Activated CD4-positive, alpha-beta memory T cell treated with anti-CD3 and anti-CD28 coated beads, Interleukin-2, amount 10 ng/mL, durations not matched to agents 7 days and 5 days (primary cell): ENCODE measurements around the gene AMDHD2. TPM values are rescaled to one million over a fixed set of nuclear protein-coding genes. Genes with fewer than 3 reads are reported as not detected.

ENCODE experiments used
- CTCF ChIA-PET: fragments of 350-600 bp; sonication (Branson Sonifier 250); formaldehyde crosslinking; loops from one replicate; lab custom pipeline; 2021; ENCODE audit warnings: antibody characterized with exemption, inconsistent platforms; lab: Charles Lee
- POLR2A ChIA-PET: fragments of 350-600 bp; sonication (Branson Sonifier 250); formaldehyde crosslinking; loops from one replicate; lab custom pipeline; 2021; ENCODE audit warnings: antibody characterized with exemption; lab: Charles Lee
- DNase-seq: peaks from one replicate; pipeline ENCODE4 v3.0.0-alpha.2; 2020
- H3K27ac Mint-ChIP-seq: one replicate; pipeline ENCODE4 v1.8.0; 2021; ENCODE audit warnings: mild to moderate bottlenecking, mixed read lengths
- H3K27me3 Mint-ChIP-seq: one replicate; pipeline ENCODE4 v1.8.0; 2021; ENCODE audit warnings: mixed read lengths
- H3K36me3 Mint-ChIP-seq: one replicate; pipeline ENCODE4 v1.8.0; 2021; ENCODE audit warnings: low read depth, mixed read lengths
- H3K4me1 Mint-ChIP-seq: one replicate; pipeline ENCODE4 v1.8.0; 2021; ENCODE audit warnings: mixed read lengths
- H3K4me3 Mint-ChIP-seq: one replicate; pipeline ENCODE4 v1.8.0; 2021; ENCODE audit warnings: mild to moderate bottlenecking, mixed read lengths
- H3K9me3 Mint-ChIP-seq: one replicate; pipeline ENCODE4 v1.8.0; 2021; ENCODE audit warnings: mixed read lengths
- total RNA-seq, 2 experiments: library from RNA; stranded (reverse); gene quantifications; one replicate each; pipeline ENCODE4 v1.2.3, GENCODE V29; 2021

The AMDHD2 gene
- total RNA-seq, 2 experiments from 2014 or later: 51.6 to 55.5 TPM

- Mint-ChIP-seq H3K36me3 (no peaks in the 10 kb centered on the region), H3K27me3 (no peaks in the 10 kb centered on the region), H3K27ac (no peak overlapping the region), H3K4me3 (no peak overlapping the region), H3K9me3 (no peaks in the 10 kb centered on the region), H3K4me1 (peaks cover 19% of the 10 kb centered on the region)
- ChIA-PET CTCF (interaction anchor here (1.6 kb wide), 1 partner anchor 11 kb away, joined by 3 read pairs; the partner anchor contains the start of gene TBC1D24), POLR2A (interaction anchor here (0.7 to 1.4 kb wide), 2 partner anchors 10 to 56 kb away, joined by 3 read pairs; partner anchors contain the start of genes CCNF and TBC1D24)
- DNase-seq: no peak
These were observed 35.2 kb upstream of the AMDHD2 start for GRCh38 chr16:2484898-2485508.

GRCh38 chr16:2485811-2486507, 34.2 kb upstream of the AMDHD2 start:
- ChIA-PET POLR2A (interaction anchor here (0.7 to 1.4 kb wide), 4 partner anchors 11 to 217 kb away, joined by 3 to 4 read pairs (median 3); partner anchors contain the start of genes CCNF and TBC1D24), CTCF (interaction anchor here (1.6 kb wide), 1 partner anchor 12 kb away, joined by 3 read pairs; the partner anchor contains the start of gene TBC1D24)

DNA sequence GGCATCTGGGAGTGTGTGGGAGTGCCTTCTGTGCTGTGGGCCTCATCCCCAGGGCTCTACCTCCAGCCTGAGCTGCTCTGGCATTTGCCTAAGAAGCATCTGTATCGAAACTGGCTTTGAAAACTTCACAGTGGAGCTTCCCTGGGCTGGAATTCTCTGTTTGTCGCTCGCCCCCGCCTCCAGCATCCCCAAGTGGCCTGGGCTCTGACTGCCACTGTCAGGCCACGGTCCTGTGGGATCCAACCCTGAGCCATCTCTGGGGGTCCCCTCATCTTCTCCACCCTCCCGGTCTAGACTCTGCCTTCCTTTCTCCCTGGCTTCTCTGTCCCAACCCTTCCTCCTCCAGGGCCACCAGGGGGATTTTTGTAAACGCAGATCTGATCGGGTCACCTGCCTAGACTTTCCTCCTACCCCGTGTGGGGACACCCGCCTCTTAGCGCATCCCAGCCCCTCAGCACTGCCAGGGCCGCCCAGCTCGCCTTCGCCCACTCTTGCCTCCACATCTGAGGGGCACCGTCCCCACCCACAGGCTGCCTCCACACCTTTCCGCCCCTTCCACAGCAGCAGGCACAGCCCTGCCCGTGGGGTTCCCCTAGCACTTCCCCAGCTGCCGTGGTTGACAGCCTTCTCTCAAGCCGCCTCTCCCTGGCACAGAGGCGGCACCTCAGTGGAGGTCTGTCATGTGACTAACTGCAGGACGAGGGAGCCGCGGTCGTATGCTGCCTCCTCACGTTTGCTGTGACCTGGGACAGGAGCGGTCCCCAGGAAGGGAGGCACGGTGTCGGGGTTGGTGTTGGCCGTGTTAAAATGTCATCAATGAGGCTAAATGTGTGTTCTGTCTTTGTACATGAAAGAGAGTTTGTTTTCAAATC, 33.3 kb upstream of the AMDHD2 start:
- CTCF ChIA-PET: interaction anchor here (0.7 kb wide), 1 partner anchor 12 kb away, joined by 3 read pairs; the partner anchor contains the start of gene TBC1D24
- Mint-ChIP-seq H3K27ac (peak overlapping the region; percentile 46), H3K36me3 (no peaks in the 10 kb centered on the region), H3K4me1 (peaks cover 19% of the 10 kb centered on the region), H3K9me3 (no peaks in the 10 kb centered on the region), H3K27me3 (no peaks in the 10 kb centered on the region), H3K4me3 (no peak overlapping the region)
- POLR2A ChIA-PET: interaction anchor here (1.0 to 1.9 kb wide), 3 partner anchors 12 to 218 kb away, joined by 3 to 5 read pairs (median 4); partner anchors contain the start of genes CCNF and TBC1D24
- DNase-seq: peak; percentile 79

More at GRCh38 chr16:2485811-2486507, 34.2 kb upstream of the AMDHD2 start:
- no peaks in the 10 kb centered on the region for H3K36me3 Mint-ChIP-seq
- peaks cover 19% of the 10 kb centered on the region for H3K4me1 Mint-ChIP-seq
- no peak overlapping the region for H3K27ac Mint-ChIP-seq
- no peaks in the 10 kb centered on the region for H3K27me3 Mint-ChIP-seq
- H3K4me3 Mint-ChIP-seq: no peak overlapping the region
- no peaks in the 10 kb centered on the region for H3K9me3 Mint-ChIP-seq
- DNase-seq: no peak

GRCh38 chr16:2487517-2487842, 32.7 kb upstream of the AMDHD2 start:
- H3K27ac Mint-ChIP-seq: peak overlapping the region; percentile 46
- DNase-seq: no peak
- H3K27me3 Mint-ChIP-seq: no peaks in the 10 kb centered on the region
- no peak overlapping the region for H3K4me3 Mint-ChIP-seq
- CTCF ChIA-PET: interaction anchor here (1.2 kb wide), 1 partner anchor 26 kb away, joined by 4 read pairs; the partner anchor contains the start of gene ATP6V0C
- peaks cover 19% of the 10 kb centered on the region for H3K4me1 Mint-ChIP-seq
- no peaks in the 10 kb centered on the region for H3K36me3 Mint-ChIP-seq
- POLR2A ChIA-PET: interaction anchor here (1.9 kb wide), 1 partner anchor 58 kb away, joined by 5 read pairs; the partner anchor contains the start of gene CCNF
- no peaks in the 10 kb centered on the region for H3K9me3 Mint-ChIP-seq

DNA sequence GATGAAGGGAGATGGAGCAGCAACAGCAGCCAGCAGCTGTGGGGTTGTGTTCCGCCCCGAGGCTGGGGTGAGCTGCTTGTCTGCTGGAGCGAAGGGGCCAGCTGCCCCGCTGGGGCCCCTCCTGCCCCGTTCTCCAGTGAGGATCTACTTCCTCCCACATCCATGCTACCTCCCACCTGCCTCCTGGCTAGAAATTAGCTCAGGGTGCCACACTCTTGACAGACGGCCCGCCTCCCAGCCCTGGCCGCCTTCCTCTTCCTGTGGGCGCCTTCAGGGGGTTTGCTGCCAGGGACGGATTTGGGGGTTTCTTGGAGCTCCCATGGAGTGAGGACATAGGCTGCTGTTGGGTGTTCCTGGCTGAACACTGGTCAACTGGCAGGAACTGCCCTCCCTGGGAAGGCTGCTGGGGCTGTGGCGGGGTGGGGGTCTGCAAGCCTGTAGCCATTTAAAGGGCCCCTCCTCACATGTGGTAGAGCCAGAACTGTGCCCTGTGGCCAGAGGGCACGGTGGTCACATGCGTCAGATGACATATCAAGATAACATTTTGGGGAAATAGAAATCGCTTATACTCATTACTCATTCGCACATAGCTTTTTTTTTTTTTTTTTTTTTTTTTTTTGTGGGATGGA, 32.2 kb upstream of the AMDHD2 start:
- peaks cover 19% of the 10 kb centered on the region for H3K4me1 Mint-ChIP-seq
- CTCF ChIA-PET: interaction anchor here (0.6 to 1.2 kb wide), 5 partner anchors 12 to 168 kb away, joined by 3 to 5 read pairs (median 4); partner anchors contain the start of gene ATP6V0C
- no peak overlapping the region for H3K4me3 Mint-ChIP-seq

DNA sequence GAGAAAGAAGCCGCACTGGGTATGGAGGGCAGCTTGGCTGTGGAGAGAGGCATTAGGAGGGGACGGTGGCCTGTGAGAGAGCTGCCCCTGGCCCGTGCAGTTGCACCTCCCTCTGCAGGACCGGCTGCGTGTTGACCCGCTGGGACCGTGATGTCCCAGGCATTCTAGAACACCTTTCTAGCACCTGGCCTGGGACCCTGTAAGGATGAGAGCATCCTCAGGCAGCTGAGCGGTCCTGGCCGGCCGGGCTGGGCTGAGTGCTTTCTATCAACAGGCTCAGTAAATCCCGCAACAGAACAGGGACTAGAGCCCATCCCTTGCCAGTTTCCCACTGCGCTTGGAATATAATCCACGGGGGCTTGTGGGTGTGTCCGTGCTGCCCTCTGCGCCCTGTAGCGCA, 30.6 kb upstream of the AMDHD2 start:
- Mint-ChIP-seq H3K9me3 (no peaks in the 10 kb centered on the region), H3K27me3 (no peaks in the 10 kb centered on the region), H3K27ac (no peak overlapping the region), H3K36me3 (no peaks in the 10 kb centered on the region), H3K4me1 (peaks cover 19% of the 10 kb centered on the region), H3K4me3 (no peak overlapping the region)
- POLR2A ChIA-PET: no interaction called here
- DNase-seq: no peak
- CTCF ChIA-PET: interaction anchor here (0.6 kb wide), 1 partner anchor 471 kb away, joined by 4 read pairs; no protein-coding TSS in a partner anchor

More for the DNA sequence above, 32.2 kb upstream of the AMDHD2 start:
- Mint-ChIP-seq H3K36me3 (no peaks in the 10 kb centered on the region), H3K27me3 (no peaks in the 10 kb centered on the region), H3K27ac (no peak overlapping the region), H3K9me3 (no peaks in the 10 kb centered on the region)
- DNase-seq: no peak
- POLR2A ChIA-PET: interaction anchor here (0.7 to 1.9 kb wide), 2 partner anchors 58 to 145 kb away, joined by 4 to 5 read pairs; partner anchors contain the start of gene CCNF

GRCh38 chr16:2490190-2491105, 29.7 kb upstream of the AMDHD2 start:
- Mint-ChIP-seq H3K4me3 (no peak overlapping the region), H3K36me3 (no peaks in the 10 kb centered on the region), H3K27ac (no peak overlapping the region), H3K27me3 (no peaks in the 10 kb centered on the region), H3K4me1 (peaks cover 19% of the 10 kb centered on the region), H3K9me3 (no peaks in the 10 kb centered on the region)
- no peak for DNase-seq
- POLR2A ChIA-PET: no interaction called here
- CTCF ChIA-PET: interaction anchor here (1.5 kb wide), 1 partner anchor 11 kb away, joined by 3 read pairs; no protein-coding TSS in a partner anchor

DNA sequence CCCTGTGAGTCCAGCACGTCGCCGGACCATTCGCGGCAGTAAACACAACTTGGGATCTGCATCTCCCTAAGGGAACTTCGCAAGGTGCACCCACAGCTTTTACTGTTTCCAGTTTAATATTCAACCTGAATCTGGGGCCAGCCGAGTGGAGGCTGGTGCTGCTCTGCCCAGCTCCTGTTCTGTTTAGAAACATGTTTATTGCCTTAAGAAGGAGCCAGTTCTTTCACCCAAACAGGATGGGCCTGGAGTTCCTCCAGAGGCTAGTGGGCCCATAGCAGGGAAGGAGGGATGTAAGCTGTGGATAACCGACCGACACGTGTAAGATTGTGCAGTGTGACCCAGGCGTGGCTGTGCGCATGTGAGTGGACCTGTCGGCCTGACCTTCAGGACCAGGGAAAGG, 27.9 kb upstream of the AMDHD2 start:
- no peaks in the 10 kb centered on the region for H3K27me3 Mint-ChIP-seq
- H3K27ac Mint-ChIP-seq: no peak overlapping the region
- CTCF ChIA-PET: interaction anchor here (1.5 kb wide), 1 partner anchor 9 kb away, joined by 3 read pairs; no protein-coding TSS in a partner anchor
- POLR2A ChIA-PET: no interaction called here
- no peaks in the 10 kb centered on the region for H3K36me3 Mint-ChIP-seq
- DNase-seq: no peak
- no peaks in the 10 kb centered on the region for H3K9me3 Mint-ChIP-seq
- H3K4me1 Mint-ChIP-seq: peaks cover 7% of the 10 kb centered on the region
- H3K4me3 Mint-ChIP-seq: no peak overlapping the region

GRCh38 chr16:2493605-2494004, 26.6 kb upstream of the AMDHD2 start:
- Mint-ChIP-seq H3K4me3 (no peak overlapping the region), H3K27me3 (no peaks in the 10 kb centered on the region), H3K9me3 (no peaks in the 10 kb centered on the region), H3K27ac (no peak overlapping the region), H3K36me3 (peaks cover 2% of the 10 kb centered on the region), H3K4me1 (no peaks in the 10 kb centered on the region)
- ChIA-PET CTCF (no interaction called here), POLR2A (no interaction called here)
- DNase-seq: no peak

GRCh38 chr16:2494616-2495015, 25.6 kb upstream of the AMDHD2 start:
- ChIA-PET CTCF (no interaction called here), POLR2A (no interaction called here)
- no peak for DNase-seq
- H3K36me3 Mint-ChIP-seq: peaks cover 2% of the 10 kb centered on the region
- H3K4me1 Mint-ChIP-seq: no peaks in the 10 kb centered on the region
- H3K27ac Mint-ChIP-seq: no peak overlapping the region
- no peaks in the 10 kb centered on the region for H3K9me3 Mint-ChIP-seq
- no peaks in the 10 kb centered on the region for H3K27me3 Mint-ChIP-seq
- no peak overlapping the region for H3K4me3 Mint-ChIP-seq

DNA sequence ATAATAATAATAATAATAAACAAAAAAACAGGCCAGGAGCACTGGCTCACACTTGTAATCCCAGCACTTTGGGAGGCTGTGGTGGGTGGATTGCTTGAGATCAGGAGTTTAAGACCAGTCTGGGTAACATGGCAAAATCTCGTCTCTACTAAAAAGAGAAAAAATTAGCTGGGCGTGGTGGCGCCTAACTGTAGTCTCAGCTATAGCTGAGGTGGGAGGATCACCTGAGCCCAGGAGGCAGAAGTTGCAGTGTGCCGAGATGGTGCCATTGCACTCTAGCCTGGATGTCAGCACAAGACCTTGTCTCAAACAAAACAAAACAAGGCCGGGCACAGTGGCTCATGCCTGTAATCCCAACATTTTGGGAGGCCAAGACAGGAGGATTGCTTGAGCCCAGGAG, 25.1 kb upstream of the AMDHD2 start:
- Mint-ChIP-seq H3K27ac (no peak overlapping the region), H3K36me3 (peaks cover 2% of the 10 kb centered on the region), H3K27me3 (no peaks in the 10 kb centered on the region), H3K9me3 (no peaks in the 10 kb centered on the region), H3K4me1 (no peaks in the 10 kb centered on the region), H3K4me3 (no peak overlapping the region)
- POLR2A ChIA-PET: no interaction called here
- CTCF ChIA-PET: no interaction called here
- DNase-seq: no peak
